ENCODE measurements around the gene RANGAP1.

DNA sequence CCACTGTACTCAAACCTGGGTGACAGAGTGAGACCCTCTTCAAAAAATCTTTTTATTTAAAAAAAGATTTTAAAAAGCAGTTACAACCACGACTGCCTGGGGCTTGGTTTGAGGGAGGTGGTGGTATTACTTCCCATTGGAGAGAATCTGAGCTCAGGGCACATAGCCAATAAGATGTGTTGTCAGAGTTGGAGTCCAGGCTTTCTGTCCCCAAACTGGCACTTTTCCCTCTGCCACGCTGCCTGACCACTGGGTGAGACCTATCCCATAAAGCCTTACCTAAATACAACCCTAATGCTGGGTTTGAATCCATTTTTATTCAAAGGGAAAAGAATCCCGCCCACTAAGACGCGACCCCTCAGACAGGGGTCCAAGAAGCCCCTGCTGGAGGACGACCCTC lies 56.8 kb downstream of the RANGAP1 start:
- no peak for TF ChIP-seq CTCF (IDR thresholded peaks at IDR 0.05)
- TF ChIP-seq POLR2A (IDR thresholded peaks at IDR 0.05): no peak

All from lower leg skin (tissue), 3 donors.